ENCODE data around the gene MRM2.

MRM2 gene

GRCh38 chr7:2241580-2242540 lies at the start of gene MRM2, which contains the start of gene NUDT1:
Gene MRM2 (minus strand): TSS chr7:2242205. CDS start chr7:2242169, 36 bp downstream.
Gene NUDT1 (plus strand): TSS chr7:2242226. CDS start chr7:2244575, 2,349 bp downstream.
- FAIRE-seq (peak; percentile 89), DNase-seq (ENCODE audit: extremely low spot score, insufficient read length, low read depth) (peak; percentile 83)

DNA sequence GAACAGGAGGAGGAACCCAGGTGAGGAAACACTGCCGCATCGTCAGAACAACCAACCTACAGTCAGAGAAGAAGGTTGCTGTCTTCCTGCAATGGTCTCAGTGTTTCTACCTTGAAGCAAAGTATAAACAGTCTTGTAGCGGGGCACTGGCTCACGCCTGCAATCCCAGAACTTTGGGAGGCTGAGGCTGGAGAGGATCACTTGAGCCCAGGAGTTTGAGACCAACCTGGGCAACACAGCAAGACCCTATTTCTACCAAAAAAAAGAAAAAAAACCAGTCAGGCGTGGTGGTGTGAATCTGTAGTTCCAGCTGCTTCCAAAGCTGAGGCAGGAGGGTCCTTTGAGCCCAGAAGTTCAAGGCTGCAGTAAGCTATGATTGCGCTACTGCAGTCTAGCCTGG lies 48.9 kb upstream of the MRM2 start:
- FAIRE-seq, result no peak
- no peak for DNase-seq (ENCODE audit: extremely low spot score, insufficient read length, low read depth)

DNA sequence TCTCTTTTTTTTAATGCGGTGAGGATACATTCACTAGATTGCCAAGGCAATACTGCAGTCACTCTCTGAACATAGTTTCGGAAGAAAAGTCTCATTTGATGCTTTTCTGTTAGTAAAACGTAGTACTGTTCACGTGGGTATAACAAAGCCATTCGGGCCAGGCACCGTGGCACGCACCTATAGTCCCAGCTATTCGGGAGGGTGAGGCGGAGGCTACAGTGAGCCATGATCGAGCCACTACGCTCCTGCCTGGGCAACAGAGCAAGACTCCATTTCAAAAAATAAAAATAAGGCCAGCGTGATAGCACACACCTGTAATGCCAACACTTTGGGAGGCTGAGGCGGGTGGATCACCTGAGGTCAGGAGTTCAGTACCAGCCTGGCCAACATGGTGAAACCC lies 47.6 kb upstream of the MRM2 start:
- DNase-seq (ENCODE audit: extremely low spot score, insufficient read length, low read depth), result no peak
- no peak for FAIRE-seq

DNA sequence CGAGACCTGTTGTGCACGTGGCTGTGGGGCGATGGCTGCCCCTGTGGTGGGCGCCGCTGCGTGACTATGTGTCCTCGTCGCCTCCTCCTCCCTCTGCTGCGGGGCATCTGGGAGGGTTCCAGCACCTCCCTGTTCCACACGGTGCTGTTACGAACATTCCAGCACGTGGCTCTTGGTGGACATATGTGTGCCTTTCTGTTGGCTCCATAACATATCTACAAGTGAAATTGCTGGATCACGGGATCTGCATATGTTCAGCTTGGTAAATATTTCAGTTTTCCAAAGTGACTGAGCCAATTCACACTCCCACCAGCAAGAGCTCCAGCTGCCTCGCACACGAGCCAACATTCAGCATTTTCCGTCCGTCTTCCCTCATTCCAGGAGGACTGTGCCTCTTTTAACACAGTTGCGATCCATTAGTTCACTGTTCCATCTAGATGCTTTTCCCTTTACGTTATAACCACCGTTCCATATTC lies 47.1 kb upstream of the MRM2 start:
- FAIRE-seq, result no peak
- DNase-seq (ENCODE audit: extremely low spot score, insufficient read length, low read depth), result no peak

DNA sequence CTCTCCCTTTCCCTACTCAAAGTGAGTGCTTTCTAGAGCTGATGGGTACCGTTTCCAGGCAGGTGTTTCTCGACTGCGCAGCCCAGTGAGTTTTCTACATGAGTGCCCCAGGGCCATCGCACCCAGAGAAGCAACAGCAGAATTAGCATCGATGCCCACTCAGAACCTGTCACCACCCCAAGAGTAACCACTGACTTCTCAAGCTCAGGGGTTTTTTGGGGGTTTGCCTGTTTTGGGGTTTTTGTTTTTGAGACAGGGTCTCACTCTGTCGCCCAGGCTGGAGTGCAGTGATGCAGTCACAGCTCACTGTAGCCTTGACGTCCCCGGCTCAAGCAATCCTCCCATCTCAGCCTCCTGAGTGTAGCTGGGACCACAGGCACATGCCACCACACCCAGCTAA lies 46.5 kb upstream of the MRM2 start:
- no peak for DNase-seq (ENCODE audit: extremely low spot score, insufficient read length, low read depth)
- peak; percentile 67 for FAIRE-seq

GRCh38 chr7:2287745-2288144 lies 45.7 kb upstream of the MRM2 start:
- DNase-seq (ENCODE audit: extremely low spot score, insufficient read length, low read depth), result no peak
- FAIRE-seq, result peak; percentile 36

DNA sequence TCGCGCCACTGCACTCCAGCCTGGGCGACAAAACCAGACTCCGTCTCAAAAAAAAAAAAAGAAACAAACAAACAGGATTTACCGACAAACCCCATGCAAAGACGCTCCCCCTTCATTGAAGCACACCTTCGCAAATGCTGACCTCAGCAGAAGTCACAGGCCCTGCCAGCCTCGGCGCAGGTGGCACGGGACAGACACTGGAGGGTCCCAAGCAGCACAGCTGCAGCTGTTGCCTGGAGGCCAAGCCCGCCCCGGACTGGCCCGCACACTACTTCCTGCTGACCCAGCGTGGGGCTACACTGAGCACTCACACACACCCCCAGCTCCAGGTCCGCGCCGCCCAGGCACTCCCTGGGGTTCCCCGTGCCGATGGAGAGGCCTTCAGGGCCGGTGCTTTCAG lies 41.1 kb upstream of the MRM2 start:
- DNase-seq (ENCODE audit: extremely low spot score, insufficient read length, low read depth) (no peak), FAIRE-seq (no peak)

GRCh38 chr7:2282185-2282751 lies 40.3 kb upstream of the MRM2 start:
- no peak for DNase-seq (ENCODE audit: extremely low spot score, insufficient read length, low read depth)
- no peak for FAIRE-seq

DNA sequence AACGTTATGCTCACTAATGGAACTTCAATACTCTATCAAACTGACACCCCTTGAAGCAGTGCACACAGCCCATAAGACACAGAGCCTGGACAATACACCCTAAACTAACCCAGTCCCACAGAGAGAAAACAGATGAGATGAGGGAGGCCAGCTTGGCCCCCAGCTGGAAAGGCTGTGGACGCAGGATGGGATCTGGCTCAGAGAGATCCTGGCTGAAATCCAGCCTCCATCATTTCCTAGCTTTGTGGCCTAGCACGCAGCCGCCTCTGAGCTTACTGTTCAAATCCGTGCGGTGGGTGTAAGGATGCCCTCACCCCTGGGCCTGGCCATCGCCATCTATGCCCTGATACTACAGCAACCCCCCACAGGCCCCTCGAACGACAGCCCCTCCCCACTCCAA lies 39.5 kb upstream of the MRM2 start:
- DNase-seq (ENCODE audit: extremely low spot score, insufficient read length, low read depth), result no peak
- no peak for FAIRE-seq

- DNase-seq (ENCODE audit: extremely low spot score, insufficient read length, low read depth) (no peak), FAIRE-seq (no peak)
Observed at GRCh38 chr7:2280424-2280823, 38.4 kb upstream of the MRM2 start.

GRCh38 chr7:2279896-2280295 lies 37.9 kb upstream of the MRM2 start:
- FAIRE-seq, result peak; percentile 41

GRCh38 chr7:2278026-2278425 lies 36.0 kb upstream of the MRM2 start:
- FAIRE-seq, result no peak
- DNase-seq (ENCODE audit: extremely low spot score, insufficient read length, low read depth), result no peak

More at GRCh38 chr7:2279896-2280295, 37.9 kb upstream of the MRM2 start:
- no peak for DNase-seq (ENCODE audit: extremely low spot score, insufficient read length, low read depth)

- DNase-seq (ENCODE audit: extremely low spot score, insufficient read length, low read depth), result no peak
- FAIRE-seq, result no peak
Observed at GRCh38 chr7:2276107-2276506, 34.1 kb upstream of the MRM2 start.

DNA sequence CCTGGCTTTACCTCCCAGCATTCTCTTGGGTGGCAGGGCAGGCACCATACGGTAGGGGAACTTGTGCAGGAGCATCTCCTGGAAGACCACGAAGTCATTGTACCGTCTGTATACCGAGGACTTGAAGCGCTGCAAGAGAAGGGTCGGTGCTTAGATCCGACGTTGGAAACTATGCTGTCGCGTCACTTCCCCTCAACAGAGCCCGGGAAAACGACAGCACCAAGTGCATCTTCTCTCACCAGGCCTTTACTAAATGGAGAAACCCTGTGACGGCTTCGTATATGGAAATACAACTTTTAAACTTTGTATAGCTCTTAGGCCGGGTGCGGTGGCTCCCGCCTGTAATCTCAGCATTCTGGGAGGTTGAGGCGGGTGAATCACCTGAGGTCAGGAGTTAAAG lies 33.1 kb upstream of the MRM2 start:
- DNase-seq (ENCODE audit: extremely low spot score, insufficient read length, low read depth) (no peak), FAIRE-seq (no peak)

- FAIRE-seq (no peak), DNase-seq (ENCODE audit: extremely low spot score, insufficient read length, low read depth) (no peak)
Observed at GRCh38 chr7:2274666-2275065, 32.7 kb upstream of the MRM2 start.

GRCh38 chr7:2273866-2274265 lies 31.9 kb upstream of the MRM2 start:
- FAIRE-seq (no peak), DNase-seq (ENCODE audit: extremely low spot score, insufficient read length, low read depth) (no peak)

- DNase-seq (ENCODE audit: extremely low spot score, insufficient read length, low read depth), result no peak
Observed at GRCh38 chr7:2272031-2272430, 30.0 kb upstream of the MRM2 start.

DNA sequence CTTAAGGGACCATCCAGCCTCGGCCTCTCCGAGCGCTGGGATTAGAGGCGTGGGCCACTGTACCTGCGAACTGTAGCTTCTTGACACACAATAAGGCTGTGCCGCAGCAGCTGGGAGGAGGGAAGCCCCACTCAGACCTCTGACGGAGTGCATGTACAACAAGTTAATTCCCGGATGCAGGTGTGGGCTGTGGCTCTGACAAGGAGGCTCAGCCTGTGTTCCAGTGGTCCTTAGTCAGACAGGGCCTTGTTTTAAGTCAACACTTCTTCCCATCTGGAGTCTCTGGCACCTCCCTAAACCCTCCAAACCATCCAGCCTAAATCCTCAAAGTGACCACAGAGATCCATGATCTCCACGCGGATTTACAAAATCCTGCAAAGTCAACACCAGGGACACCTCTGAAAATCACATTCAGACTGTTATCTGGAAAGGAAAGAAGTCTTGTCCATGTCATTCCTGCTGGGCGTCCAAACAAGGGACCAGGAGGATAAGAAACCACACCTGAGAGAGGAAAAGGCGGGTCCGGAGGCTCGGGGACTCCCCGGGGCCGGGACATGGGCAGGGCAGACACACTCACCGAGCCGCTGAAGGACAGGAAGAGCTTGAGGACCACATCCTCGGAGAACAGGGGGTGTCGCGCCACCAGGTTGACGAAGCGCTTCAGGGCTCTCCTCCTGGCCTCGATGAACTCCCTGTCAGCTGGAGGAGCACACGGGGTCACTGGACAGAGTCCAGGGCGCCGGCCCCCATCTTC lies 29.4 kb upstream of the MRM2 start:
- no peak for FAIRE-seq
- no peak for DNase-seq (ENCODE audit: extremely low spot score, insufficient read length, low read depth)

More at GRCh38 chr7:2272031-2272430, 30.0 kb upstream of the MRM2 start:
- FAIRE-seq, result no peak

DNA sequence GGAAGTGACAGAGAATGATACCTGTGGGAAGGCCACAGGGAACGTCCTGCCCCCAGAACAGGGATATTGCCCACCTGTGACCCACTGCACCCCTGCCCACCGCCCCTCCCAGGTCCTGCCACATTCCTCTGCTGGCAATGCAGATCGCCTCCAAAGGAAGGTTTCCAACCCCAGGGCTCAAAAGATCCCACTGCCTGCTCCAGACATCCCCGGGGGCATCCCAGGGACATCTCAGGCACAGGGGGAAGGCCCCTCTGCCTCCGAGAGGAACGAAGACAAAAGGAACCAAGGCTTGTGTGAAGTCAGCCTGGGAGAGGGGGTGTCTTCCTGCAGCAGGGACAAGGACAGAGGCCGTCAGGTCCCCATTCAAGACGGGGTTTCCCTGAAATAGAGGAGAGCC lies 28.5 kb upstream of the MRM2 start:
- FAIRE-seq (no peak), DNase-seq (ENCODE audit: extremely low spot score, insufficient read length, low read depth) (no peak)

DNA sequence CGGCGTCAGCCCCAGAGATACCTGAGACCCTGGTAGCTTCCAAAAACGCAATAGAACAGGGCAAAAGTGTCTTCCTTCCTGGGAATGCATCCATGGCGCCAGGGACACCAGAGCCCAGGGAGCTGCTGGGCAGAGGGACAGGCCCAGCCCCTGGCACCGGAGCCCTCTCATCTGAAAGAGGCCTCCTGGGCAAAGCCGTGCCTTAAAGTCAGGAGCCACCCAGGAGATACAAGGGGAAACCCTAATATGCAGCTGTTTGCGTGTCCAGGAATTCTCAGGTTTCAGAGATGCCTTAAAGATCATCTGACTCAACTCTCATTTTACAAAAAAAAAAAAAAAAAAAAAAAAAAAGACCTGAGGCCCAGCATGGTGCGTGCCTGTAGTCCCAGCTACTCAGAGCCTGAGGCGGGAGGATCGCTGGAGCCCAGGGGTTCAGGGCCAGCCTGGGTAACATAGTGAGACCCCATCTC lies 28.0 kb upstream of the MRM2 start:
- DNase-seq (ENCODE audit: extremely low spot score, insufficient read length, low read depth) (no peak), FAIRE-seq (no peak)
